Measurements from ENCODE around the gene GFRA1.

DNA sequence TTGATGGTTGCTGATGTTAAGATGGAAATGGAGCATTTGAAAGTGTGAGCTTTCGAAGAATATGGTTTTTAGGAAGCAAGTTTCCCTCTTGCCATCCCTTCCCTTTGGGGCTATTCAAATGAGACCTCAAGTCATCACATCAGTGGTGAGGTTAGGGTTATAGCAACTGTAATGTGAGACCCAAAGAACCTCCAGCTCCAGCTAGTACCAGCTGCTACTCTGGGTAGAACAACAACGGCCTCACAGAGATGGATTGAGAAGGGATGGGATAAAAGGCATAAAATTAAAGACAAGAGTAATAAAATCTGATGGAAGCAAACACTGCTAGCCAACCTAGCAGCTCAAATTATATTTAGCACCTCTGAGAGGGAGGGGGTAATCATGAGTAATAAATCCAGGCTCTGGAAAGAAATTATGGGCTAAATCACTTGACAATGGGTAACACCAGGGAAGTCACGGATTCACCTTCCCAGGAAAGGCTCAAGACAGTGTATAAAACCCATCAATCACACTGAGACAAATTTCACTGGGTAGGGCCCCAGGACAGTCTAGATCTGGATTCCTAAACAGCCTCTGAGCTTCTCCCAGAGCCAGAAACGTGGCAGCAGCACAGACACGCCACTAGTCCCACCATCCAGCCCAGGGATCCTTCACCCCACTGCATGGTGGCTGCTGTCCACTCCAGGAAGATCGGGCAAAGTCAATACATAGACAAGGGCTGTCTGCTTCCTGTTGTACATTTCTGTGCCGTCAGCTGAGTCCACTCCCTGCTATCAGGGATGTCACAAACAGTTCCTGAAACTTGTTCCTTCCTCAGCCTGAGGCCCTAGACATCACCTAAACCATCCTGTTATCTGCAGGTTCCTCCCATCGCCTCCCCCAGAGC lies 151.1 kb downstream of the GFRA1 start:
- TF ChIP-seq CTCF (conservative IDR thresholded peaks at IDR 0.05; ENCODE audit: low read length) (no peak), EZH2phosphoT487 (IDR thresholded peaks at IDR 0.05; ENCODE audit: borderline replicate concordance, low read depth, low read length) (no peak)
